Nephron progenitor cell (in vitro differentiated cells): ENCODE results near the gene TXLNG.

Source experiments
- DNase-seq: peaks from one replicate; pipeline ENCODE4 v3.0.0; 2021
- H3K27ac Mint-ChIP-seq: 2 replicates; pipeline ENCODE4 v1.8.0; 2021; ENCODE audit warnings: mild to moderate bottlenecking, moderate library complexity, mixed read lengths
- H3K27me3 Mint-ChIP-seq: 2 replicates; pipeline ENCODE4 v1.8.0; 2021; ENCODE audit warnings: mild to moderate bottlenecking, low read depth, mixed read lengths; ENCODE audit not compliant: poor library complexity
- H3K36me3 Mint-ChIP-seq: 2 replicates; pipeline ENCODE4 v1.8.0; 2021; ENCODE audit warnings: low read depth, mixed read lengths
- H3K4me1 Mint-ChIP-seq: 2 replicates; pipeline ENCODE4 v1.8.0; 2021; ENCODE audit warnings: mixed read lengths
- H3K4me3 Mint-ChIP-seq: 2 replicates; pipeline ENCODE4 v1.8.0; 2021; ENCODE audit warnings: mild to moderate bottlenecking, moderate library complexity, mixed read lengths
- H3K9me3 Mint-ChIP-seq: 2 replicates; pipeline ENCODE4 v1.8.0; 2021; ENCODE audit warnings: mild to moderate bottlenecking, moderate library complexity, mixed read lengths
- CTCF ChIP-seq: fragments of 200-600 bp; sonication (generic); IDR thresholded peaks from 2 replicates; pipeline ENCODE4 v1.5.0; 2021; ENCODE audit warnings: antibody characterized with exemption

TXLNG gene

GRCh38 chrX:16869393-16870094 is 83.3 kb downstream of the TXLNG start:
- no peak for TF ChIP-seq CTCF
- H3K27ac Mint-ChIP-seq, result peak overlapping the region; percentile 100
- DNase-seq, result peak; percentile 80
- peaks cover 34% of the 10 kb centered on the region for H3K36me3 Mint-ChIP-seq
- no peaks in the 10 kb centered on the region for H3K9me3 Mint-ChIP-seq
- no peaks in the 10 kb centered on the region for H3K27me3 Mint-ChIP-seq
- H3K4me3 Mint-ChIP-seq, result peak overlapping the region; percentile 99
- H3K4me1 Mint-ChIP-seq, result peaks cover 60% of the 10 kb centered on the region

GRCh38 chrX:16870095-16870861 is 84.0 kb downstream of the TXLNG start, which contains the start of gene RBBP7:
Gene RBBP7 (minus strand): TSS chrX:16870362. CDS start chrX:16870053, 309 bp downstream.
- Mint-ChIP-seq H3K36me3 (peaks cover 34% of the 10 kb centered on the region), H3K4me3 (peak within 1 kb of the TSS; percentile 99), H3K9me3 (no peaks in the 10 kb centered on the region), H3K4me1 (peaks cover 64% of the 10 kb centered on the region), H3K27ac (peak within 1 kb of the TSS; percentile 100), H3K27me3 (no peaks in the 10 kb centered on the region)
- DNase-seq, result peak; percentile 99
- TF ChIP-seq CTCF, result no peak

GRCh38 chrX:16870862-16871815 is 84.9 kb downstream of the TXLNG start:
- DNase-seq, result peak; percentile 65
- Mint-ChIP-seq H3K4me3 (peak overlapping the region; percentile 90), H3K4me1 (peaks cover 58% of the 10 kb centered on the region), H3K36me3 (peaks cover 27% of the 10 kb centered on the region), H3K27ac (peak overlapping the region; percentile 100), H3K27me3 (no peaks in the 10 kb centered on the region), H3K9me3 (no peaks in the 10 kb centered on the region)
- no peak for TF ChIP-seq CTCF

- TF ChIP-seq CTCF, result no peak
- Mint-ChIP-seq H3K4me1 (peaks cover 42% of the 10 kb centered on the region), H3K36me3 (peaks cover 10% of the 10 kb centered on the region), H3K9me3 (no peaks in the 10 kb centered on the region), H3K4me3 (peak overlapping the region; percentile 52), H3K27ac (no peak overlapping the region), H3K27me3 (peaks cover 2% of the 10 kb centered on the region)
- DNase-seq, result no peak
These were observed 86.8 kb downstream of the TXLNG start for GRCh38 chrX:16873106-16873505.

- TF ChIP-seq CTCF, result no peak
- peaks cover 29% of the 10 kb centered on the region for H3K4me1 Mint-ChIP-seq
- no peaks in the 10 kb centered on the region for H3K36me3 Mint-ChIP-seq
- H3K4me3 Mint-ChIP-seq, result no peak overlapping the region
- no peak for DNase-seq
- H3K27ac Mint-ChIP-seq, result no peak overlapping the region
- peaks cover 17% of the 10 kb centered on the region for H3K27me3 Mint-ChIP-seq
- no peaks in the 10 kb centered on the region for H3K9me3 Mint-ChIP-seq
These were observed 88.3 kb downstream of the TXLNG start for GRCh38 chrX:16874458-16875095.
